Testis (tissue), 3 donors: ENCODE measurements around the gene VPS35L. TPM values are rescaled to one million over a fixed set of nuclear protein-coding genes. Genes with fewer than 3 reads are reported as not detected.

Experiments used
- DNase-seq: peaks from one replicate; pipeline ENCODE4 v3.0.0-alpha.2; 2019
- H3K27ac ChIP-seq, 2 donors: fragments of 200-600 bp; sonication (generic); one replicate each; pipeline ENCODE4 v1.5.1; 2019
- H3K27me3 ChIP-seq: fragments of 200-600 bp; sonication (generic); one replicate; pipeline ENCODE4 v1.5.1; 2019
- H3K36me3 ChIP-seq: fragments of 200-600 bp; sonication (generic); one replicate; pipeline ENCODE4 v1.5.1; 2017; ENCODE audit warnings: low read depth; ENCODE audit errors: missing control alignments
- H3K4me1 ChIP-seq: fragments of 200-600 bp; sonication (generic); one replicate; pipeline ENCODE4 v1.5.1; 2019
- H3K4me3 ChIP-seq, 2 donors: fragments of 200-600 bp; sonication (generic); one replicate each; pipeline ENCODE4 v1.5.1; 2017 to 2019
- H3K9me3 ChIP-seq: fragments of 200-600 bp; sonication (generic); one replicate; pipeline ENCODE4 v1.5.1; 2017
- CTCF ChIP-seq, 3 experiments: fragments of 450-650 bp in 2 of 3; fragments of 200-600 bp in 1 of 3; sonication (generic) in 1 of 3; IDR thresholded peaks; one replicate each; pipeline ENCODE4 v1.5.1; 2016 to 2019; ENCODE audit warnings: antibody characterized with exemption in 3 of 3, mild to moderate bottlenecking in 2 of 3, moderate library complexity in 1 of 3
- POLR2A ChIP-seq: fragments of 450-650 bp; IDR thresholded peaks from one replicate; pipeline ENCODE4 v1.6.1; 2017; ENCODE audit warnings: antibody characterized with exemption, mild to moderate bottlenecking, moderate library complexity
- WGBS, 2 donors: methylation state at CpG; one replicate each; pipeline ENCODE4 v1.1.5; 2018; 5-methylcytosine and 5-hydroxymethylcytosine counted together
- intact Hi-C: fragments of 100-400 bp; cut with DNase I; formaldehyde crosslinking; loops from one replicate; pipeline ENCODE4 v1.15.1; 2023; ENCODE audit warnings: low total_unique reads
- polyA plus RNA-seq: library from polyadenylated mRNA; stranded (reverse); fragments of 350-450 nt; fragmentation: Illumina TruSeq; extraction: RNeasy Lipid Tissue Mini Kit (QIAGEN cat#74804); gene quantifications from one replicate; pipeline ENCODE4 v1.2.3, GENCODE V29; 2014; ENCODE audit warnings: low read depth, low replicate concordance; ENCODE audit not compliant: insufficient read depth
- total RNA-seq, 2 donors: library from RNA; depleted of rRNA; stranded (reverse); fragments of >200 nt; gene quantifications; one replicate each; pipeline ENCODE4 v1.2.3, GENCODE V29; 2016

Gene VPS35L
- total and polyA plus RNA-seq, 3 donors from 2014 or later = 76.1 to 88.9 (median 80.5) TPM

- intact Hi-C loops = no loop called here
- no peaks in the 10 kb centered on the region for H3K9me3 ChIP-seq
- H3K27ac ChIP-seq = no peak overlapping the region
- no peak for DNase-seq
- H3K36me3 ChIP-seq = no peaks in the 10 kb centered on the region
- TF ChIP-seq POLR2A = no peak
- TF ChIP-seq CTCF (IDR thresholded peaks at IDR 0.05) = no peak
- WGBS, 2 donors = 93 to 97% methylated on average over 4 of the region's 4 CpGs
- no peak overlapping the region for H3K4me3 ChIP-seq
- peaks cover 4% of the 10 kb centered on the region for H3K4me1 ChIP-seq
- no peaks in the 10 kb centered on the region for H3K27me3 ChIP-seq
Measured at GRCh38 chr16:19560078-19560477, 4.6 kb downstream of the VPS35L start.

- Histone ChIP-seq H3K4me3 (no peak overlapping the region), H3K9me3 (no peaks in the 10 kb centered on the region), H3K27me3 (no peaks in the 10 kb centered on the region), H3K4me1 (no peaks in the 10 kb centered on the region), H3K36me3 (no peaks in the 10 kb centered on the region), H3K27ac (no peak overlapping the region)
- DNase-seq = no peak
- TF ChIP-seq POLR2A (no peak), CTCF (IDR thresholded peaks at IDR 0.05) (no peak)
- intact Hi-C loops = no loop called here
- 87 to 99% methylated on average over 4 of the region's 4 CpGs for WGBS, 2 donors
Measured at GRCh38 chr16:19563377-19563776, 7.9 kb downstream of the VPS35L start.

- no peaks in the 10 kb centered on the region for H3K36me3 ChIP-seq
- WGBS, 2 donors = 97% methylated on average over 3 of the region's 3 CpGs
- no peak overlapping the region for H3K27ac ChIP-seq
- no peaks in the 10 kb centered on the region for H3K27me3 ChIP-seq
- intact Hi-C loops = no loop called here
- no peaks in the 10 kb centered on the region for H3K9me3 ChIP-seq
- no peaks in the 10 kb centered on the region for H3K4me1 ChIP-seq
- TF ChIP-seq CTCF (IDR thresholded peaks at IDR 0.05) (no peak), POLR2A (no peak)
- H3K4me3 ChIP-seq = no peak overlapping the region
- no peak for DNase-seq
Measured at GRCh38 chr16:19566362-19566761, 10.9 kb downstream of the VPS35L start.

GRCh38 chr16:19567560-19567959 is 12.1 kb downstream of the VPS35L start:
- Histone ChIP-seq H3K36me3 (no peaks in the 10 kb centered on the region), H3K4me3 (no peak overlapping the region), H3K9me3 (no peaks in the 10 kb centered on the region), H3K4me1 (no peaks in the 10 kb centered on the region), H3K27ac (no peak overlapping the region), H3K27me3 (no peaks in the 10 kb centered on the region)
- intact Hi-C loops = no loop called here
- DNase-seq = no peak
- TF ChIP-seq CTCF (IDR thresholded peaks at IDR 0.05) = no peak
- TF ChIP-seq POLR2A = no peak
- 92 to 97% methylated on average over 8 of the region's 8 CpGs for whole genome bisulfite sequencing, 2 donors

GRCh38 chr16:19573997-19574396 is 18.5 kb downstream of the VPS35L start:
- intact Hi-C loops = no loop called here
- Histone ChIP-seq H3K27ac (no peak overlapping the region), H3K36me3 (no peaks in the 10 kb centered on the region), H3K9me3 (no peaks in the 10 kb centered on the region), H3K4me1 (no peaks in the 10 kb centered on the region), H3K4me3 (no peak overlapping the region), H3K27me3 (no peaks in the 10 kb centered on the region)
- DNase-seq = no peak
- WGBS, 2 donors = 91 to 97% methylated on average over 9 of the region's 9 CpGs
- TF ChIP-seq POLR2A (no peak), CTCF (IDR thresholded peaks at IDR 0.05) (no peak)
